SHP77 treated with DMSO at 0.1 percent for 48 hours (cell line): ENCODE results near the gene SEC14L1.
"Not testable (repeated sequence)": the region's sequence is repeated elsewhere in the genome, so short reads cannot be mapped to it uniquely, and the experiment has no call there.

Experiments
- DNase-seq: peaks from one replicate; lab custom pipeline; 2025; lab: John Stamatoyannopoulos, UW

SEC14L1 gene

DNA sequence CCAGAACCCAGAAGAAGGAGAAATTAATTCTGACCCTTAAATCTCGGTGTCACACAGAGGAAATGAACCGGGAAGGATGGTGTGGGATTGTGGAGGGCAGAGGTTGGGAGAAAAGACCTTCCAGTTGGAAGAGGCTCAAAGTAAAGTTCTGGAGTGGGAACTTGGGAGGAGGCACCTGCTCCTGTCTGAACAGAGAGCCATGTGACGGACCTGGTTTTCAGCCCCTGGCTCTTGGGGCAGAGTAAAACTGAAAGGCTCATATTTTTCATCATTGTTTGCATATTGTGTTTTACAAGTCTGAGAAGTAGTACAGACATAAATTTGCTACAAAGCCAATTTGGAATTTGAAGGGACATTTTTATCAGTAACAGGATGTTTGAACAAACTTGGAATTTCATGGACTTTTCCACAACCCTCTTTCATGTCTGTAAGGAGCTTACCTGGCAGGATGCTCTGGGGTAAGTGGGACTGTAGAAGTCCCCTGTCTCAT, 24.4 kb upstream of the SEC14L1 start:
- no peak for DNase-seq

DNA sequence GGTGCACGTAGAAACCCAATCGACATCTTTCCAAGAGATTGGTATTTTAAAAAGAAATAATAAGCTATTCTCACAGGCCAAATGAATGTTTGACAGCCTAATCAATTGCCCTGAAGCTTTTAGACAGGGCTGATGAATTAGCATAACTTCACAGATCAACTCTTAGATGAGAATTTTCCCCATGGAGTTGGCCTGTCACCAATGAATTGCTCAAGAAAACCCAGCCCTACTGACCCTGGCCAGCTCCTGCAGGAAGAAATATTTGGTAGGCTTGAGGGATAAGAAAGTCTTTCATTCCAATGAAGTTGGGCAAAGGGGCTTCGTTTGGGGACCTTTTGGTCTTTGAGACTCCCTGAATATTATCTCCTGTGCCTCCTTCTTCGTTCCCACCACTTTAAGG, 23.4 kb upstream of the SEC14L1 start:
- DNase-seq: no peak

DNA sequence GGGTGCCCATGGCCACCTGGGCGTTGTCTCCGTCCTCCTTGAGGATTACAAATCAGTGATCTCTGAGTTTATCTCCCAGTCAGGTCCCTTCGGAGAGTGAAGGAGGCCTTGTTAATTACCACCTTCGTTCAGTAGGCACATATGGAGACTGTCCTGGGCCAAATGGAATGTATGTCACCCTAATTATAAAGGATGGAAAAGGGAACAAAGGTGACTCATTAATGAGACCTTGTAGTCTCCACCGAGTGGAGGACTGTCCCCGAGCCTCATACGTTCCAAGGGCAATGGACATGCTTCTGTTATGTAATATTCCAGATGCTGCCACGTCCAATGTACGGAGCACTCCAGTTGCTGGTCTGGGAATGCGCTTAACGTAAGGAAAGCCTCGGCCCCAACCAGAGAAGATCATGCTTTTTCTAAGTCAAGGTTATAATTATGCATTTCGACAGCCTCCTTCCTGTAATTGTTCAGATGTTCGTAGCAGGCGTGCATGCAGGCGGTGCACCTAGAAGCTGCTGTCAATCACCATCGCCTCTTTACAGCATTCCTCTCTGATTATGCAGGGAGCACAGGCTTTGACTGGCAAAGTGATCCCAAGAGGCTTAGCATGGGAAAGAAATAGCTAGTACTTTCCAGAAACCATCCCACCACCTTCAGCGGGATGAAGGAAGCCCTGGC, 22.4 kb upstream of the SEC14L1 start:
- no peak for DNase-seq

DNA sequence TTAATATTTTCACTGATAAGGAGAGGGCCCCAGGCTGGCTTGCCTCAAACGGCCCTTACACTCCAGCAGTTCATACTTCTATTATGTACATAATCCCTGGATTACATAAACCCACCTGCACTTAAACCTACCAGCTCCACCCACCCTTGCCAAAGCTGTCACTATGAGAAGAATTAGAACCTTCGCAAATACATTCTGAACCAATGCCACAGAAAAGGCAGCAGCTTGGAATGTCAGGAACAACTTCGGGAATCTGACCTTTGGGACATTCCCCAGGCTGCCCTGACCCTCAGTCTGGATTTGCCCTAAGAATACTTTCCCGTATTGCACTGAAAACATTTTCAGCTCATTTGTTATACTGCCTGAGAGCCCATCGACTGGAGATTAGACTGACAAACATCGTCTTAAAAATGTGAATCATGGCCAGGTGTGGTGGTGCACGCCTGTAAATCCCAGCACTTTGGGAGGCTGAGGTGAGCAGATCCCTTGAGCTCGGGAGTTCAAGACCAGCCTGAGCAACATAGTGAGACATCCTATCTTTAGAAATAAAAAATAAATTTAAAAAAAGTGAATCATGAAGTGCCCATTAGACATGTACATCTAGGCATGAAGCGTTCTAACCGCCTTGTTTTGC, 21.0 kb upstream of the SEC14L1 start:
- DNase-seq: peak; percentile 56

DNA sequence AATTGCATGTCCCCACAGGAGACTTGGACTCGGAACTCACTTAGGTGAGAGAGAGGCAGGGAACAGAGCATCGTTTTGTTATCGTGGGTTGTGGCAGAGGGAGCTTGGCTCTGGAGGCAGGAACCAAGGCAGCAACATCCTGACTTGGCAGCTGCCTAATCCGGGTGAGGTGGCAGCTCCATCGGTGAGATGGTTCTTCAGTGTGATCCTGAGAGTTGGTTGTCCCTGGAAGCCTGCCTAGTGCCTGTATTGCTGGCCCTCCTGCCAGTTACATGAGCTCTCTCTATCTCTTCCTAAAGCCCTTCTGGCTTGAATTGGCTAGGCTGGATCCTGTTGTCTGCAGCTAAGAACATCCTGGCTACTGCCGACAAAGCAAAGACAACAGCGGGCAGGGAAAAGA, 19.9 kb upstream of the SEC14L1 start:
- no peak for DNase-seq

DNA sequence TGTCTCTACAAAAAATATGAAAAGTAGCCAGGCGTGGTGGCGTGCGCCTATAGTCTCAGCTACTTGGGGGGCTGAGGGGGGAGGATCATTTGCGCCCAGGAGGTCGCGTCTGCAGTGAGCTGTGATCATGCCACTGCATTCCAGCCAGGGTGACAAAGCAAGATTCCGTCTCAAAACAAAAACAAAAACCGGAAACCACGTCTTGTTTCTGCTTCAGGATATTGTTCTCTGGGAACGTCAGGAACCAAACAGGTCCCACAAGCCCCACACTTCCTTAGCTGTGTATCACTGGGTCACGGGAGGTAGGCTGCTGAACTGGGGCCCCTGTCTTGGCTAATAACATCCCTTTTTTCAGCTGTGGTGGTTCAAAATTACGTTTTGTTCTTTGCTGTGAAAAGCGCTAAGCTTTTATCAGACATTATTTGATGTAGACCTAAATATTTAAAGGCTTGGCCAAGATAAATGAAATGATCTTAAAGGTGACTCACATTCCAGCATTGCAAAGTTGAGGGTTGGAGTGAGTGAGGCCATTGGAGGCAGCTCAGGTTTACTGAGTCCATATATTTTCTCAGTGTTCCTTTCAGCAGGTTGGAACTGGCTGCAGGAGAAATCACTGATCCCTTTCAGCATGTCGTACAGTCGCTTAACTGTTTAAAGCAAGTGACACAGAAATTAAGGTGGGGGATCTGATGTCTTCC, 16.4 kb upstream of the SEC14L1 start:
- no peak for DNase-seq

DNA sequence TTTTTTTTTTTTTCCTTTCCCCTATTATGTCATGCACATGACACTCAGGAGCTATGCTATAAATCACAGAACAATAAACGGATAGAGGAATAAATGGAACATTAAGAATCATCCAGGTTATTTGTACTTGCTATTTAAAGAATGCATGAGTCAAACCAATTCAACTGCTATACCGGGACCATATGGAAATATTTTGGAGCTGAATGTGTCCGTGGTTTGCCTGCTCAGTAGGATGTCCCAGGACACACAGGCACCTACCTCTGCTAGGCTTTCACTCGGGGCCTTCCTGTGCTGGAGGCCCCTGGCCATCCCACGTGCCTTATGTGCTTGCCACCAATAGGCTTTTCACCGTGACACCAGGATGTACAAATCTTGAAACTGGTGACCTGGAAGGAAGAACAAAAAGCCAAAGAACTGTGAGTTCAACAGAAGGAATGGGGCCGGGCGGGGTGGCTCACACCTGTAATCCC, 15.3 kb upstream of the SEC14L1 start:
- peak; percentile 50 for DNase-seq

DNA sequence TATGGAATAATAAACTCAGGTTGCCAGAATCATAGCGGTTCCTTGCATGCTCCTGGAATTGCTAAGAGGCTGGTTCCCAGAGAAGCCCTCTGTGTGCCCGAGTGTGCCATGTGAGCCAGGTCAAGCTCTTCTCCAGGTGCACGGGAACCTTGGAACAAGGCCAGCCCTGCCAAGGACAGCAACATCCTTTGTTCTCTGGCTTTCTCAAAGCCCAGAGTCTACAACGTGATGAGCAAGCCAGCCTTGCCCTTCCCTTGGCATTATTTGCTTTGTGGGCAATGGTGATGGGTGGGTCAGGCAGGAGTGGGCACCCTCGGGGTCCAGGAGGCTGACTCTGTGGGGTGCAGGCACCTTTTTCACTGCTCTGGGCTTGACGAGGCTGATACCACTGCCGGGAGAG, 14.2 kb upstream of the SEC14L1 start:
- peak; percentile 79 for DNase-seq

DNA sequence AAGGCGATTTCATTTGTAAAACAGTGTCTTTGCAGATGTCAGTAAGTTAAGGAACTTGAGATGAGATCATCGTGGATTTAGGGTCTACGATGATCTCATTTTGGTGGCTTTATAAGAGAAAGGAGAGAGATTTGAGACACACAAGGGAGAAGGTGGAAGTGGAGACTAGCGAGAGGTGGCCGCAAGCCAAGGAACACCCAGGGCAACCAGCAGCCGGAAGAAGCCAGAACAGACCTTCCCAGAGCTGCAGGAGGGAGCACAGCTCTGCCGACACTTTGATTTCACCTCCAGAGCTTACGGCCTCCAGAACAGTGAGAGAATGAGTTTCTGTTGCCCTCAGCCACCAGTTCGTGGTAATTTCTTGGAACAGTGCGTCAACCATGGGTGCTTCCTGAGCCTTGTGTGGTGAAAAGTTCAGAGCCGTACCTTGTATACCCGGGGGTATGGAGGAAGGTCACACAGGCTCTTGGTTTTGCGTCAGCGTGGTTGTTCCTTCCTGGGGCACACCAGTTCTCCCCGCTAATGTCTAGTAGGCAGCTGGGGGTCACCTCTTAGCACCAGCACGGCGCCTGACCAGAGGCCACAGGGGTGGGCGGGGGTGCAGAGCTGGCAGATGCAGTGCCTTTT, 12.9 kb upstream of the SEC14L1 start:
- DNase-seq: no peak

DNA sequence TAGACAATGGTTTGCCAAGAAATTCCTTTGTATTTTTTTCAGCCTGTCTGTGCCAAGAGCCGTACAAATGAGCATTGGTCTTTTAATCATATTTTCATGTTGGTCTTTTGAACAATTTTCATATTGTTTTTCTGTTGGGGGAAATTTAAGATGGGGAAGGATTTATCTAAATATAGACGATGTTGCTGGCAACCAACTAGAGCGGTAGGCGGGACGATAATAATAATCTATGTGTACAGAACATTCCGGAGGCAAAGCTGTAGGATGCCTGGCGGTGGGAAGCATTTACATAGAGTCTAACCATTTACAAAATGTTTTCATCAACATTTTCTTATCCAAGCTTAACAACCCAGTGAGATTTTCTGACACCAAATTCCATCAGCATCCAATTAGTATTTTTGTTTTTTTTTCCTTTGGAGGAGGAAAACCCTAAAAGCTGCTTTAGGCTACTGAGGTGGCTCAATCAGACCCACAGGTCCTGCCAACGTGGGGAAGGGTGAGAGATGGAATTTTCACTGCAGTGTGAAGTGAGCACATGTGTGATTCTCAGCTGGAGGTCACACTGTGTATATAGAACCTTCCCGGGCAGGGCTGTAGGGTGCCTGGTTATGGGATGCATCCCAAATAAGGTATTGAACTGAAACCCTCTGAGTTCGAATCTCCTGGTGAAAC, 11.7 kb upstream of the SEC14L1 start:
- DNase-seq: no peak

DNA sequence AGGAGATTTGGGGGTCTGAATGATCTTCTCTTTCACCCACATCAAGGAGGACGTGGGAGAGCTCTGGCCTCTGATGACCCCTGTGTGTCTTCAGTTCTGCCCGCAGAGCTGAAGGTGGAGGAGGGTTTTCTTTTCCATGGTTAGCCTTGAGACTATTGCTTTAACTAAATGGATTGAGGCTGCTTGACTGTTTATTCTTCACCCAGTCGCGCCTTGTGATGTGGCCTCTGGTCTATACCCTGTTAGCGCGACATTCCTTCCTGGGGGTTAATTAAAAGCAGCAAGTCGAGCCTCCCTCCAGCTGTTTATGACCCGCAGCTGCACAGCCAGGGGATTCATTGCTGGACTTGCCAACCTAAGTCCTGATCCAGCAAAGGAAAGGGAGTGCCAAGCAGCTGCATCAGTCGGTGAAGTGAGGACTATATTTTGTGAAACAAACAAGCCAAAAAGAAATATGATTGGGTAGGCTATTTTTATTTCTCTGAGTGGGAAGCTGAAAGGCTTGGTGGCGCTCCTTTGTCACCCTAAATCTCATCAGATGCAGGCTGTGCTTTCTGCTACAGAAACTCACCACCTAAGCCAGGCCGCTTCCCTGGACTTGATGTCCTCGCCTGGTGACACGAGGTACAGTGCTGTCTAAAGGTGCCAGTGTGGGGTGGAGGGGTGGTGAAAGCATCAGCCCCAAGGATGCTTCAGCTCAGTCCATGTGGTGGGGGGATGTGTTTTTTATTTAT, 11.0 kb upstream of the SEC14L1 start:
- DNase-seq: peak; percentile 25

DNA sequence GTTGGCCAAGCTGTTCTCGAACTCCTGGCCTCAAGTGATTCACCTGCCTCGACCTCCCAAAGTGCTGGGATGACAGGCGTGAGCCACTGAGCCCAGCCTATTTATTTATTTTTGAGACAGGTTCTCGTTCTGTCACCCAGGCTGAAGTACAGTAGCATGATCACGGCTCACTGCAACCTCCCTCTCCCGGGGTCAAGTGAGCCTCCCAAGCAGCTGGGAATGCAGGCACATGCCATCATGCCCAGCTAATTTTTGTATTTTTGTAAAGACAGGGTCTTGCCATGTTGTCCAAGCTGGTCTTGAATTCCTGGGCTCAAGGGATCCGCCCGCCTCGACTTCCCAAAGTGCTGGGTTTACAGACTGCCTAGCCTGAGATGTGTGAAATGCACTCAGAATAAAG, 10.2 kb upstream of the SEC14L1 start:
- no peak for DNase-seq

DNA sequence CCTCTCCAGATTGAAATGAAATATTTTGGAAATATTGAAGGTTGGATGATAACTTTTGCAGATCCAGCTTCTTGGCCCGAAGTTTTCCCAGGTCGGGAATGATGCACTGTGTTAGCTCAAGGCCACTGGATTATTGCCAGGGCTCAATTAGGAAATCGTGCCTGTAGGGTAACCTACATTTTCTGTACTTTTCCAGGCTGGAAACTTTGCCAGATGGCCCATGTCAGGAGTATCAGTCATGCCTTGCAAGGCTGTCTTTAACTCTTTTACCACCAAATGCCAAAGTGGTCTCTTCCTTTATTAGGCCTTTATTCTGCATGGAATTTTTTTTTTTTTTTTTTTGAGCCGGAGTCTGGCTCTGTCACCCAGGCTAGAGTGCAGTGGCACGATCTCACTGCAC, 8.9 kb upstream of the SEC14L1 start:
- DNase-seq: no peak

DNA sequence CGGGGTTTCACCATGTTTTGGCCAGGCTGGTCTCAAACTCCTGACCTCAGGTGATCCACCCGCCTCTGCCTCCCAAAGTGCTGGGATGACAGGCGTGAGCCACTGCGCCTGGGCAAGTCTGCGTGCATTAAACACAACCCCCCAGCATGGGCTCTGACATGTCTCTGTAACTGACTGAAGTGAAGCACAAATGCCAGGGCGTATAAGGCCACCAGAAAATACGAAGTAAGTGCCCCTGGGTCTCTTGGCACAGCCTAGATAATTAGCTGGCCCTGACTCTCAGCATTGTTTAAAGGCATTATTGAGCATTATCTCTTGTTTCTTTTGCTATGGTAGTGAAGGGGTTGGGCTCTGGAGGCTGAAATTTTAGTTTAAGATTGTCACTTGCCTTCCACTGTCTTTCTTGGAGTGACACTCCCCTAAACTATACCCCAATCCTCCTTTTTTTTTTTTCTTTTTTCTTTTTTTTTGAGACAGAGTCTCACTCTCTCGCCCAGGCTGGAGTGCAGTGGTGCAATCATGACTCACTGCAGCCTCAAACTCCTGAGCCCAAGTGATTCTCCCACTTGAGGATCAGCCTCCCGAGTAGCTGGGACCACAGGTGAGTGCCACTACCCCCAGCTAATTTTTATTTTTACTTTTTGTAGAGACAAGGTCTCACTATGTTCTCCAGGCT, 8.2 kb upstream of the SEC14L1 start:
- DNase-seq: no peak

DNA sequence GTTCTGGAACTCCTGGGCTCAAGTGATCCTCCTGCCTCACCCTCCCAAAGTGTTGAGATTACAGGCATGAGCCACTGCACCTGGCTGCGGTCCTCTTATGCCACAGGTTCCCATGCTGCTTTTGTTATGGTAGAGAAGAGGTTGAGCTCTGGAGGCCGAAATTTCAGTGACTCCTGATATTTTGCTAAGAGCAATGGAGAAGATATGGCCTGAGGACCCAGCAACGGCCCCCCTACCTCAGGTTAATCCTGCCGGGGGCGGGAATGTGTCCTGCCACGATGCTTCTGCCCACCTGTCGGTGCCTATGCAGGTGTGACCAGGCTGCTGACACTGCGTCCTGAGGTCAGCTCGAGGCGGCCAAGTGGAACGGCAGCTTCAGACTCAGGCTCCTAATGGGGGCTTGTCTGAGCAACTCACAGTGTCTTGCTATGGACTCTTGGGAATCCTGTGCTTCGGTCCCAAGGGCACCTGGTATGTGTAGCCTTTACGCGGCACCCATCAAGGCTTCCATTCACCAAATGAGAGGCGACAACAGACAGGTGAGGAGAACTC, 7.6 kb upstream of the SEC14L1 start:
- DNase-seq: no peak

DNA sequence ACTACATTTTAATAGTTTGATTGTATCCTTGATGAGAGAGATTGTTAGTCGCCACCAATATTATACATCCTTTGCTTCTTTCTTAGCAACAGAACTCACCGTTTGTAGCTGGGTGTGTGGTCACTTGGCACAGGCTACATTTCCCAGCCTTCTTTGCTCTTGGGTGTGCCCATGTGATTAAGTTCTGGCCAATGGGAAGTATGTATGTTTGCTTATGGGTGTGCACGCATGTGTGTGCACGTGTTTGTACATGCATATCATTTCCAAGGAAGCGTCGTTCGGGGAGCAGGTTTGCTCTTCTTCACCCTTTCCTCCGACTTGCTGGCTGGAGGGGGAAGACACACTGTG, 4.4 kb upstream of the SEC14L1 start:
- DNase-seq: no peak

DNA sequence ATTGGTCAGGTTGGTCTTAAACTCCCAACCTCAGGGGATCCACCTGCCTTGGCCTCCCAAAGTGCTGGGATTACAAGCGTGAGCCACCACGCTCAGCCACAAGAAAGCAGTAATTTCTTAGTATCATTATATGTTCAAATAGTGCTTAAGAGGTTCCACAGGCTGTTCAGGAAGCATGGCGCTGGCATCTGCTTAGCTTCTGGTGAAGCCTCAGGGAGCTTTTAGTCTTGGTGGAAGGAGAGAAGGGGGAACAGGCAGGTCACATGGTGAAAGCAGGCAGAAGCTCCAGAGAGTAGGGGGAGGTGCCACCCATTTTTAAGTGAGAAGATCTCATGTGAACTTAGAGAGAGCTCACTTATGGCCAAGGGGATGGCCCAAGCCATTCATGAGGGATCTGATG, 3.7 kb upstream of the SEC14L1 start:
- DNase-seq: no peak

DNA sequence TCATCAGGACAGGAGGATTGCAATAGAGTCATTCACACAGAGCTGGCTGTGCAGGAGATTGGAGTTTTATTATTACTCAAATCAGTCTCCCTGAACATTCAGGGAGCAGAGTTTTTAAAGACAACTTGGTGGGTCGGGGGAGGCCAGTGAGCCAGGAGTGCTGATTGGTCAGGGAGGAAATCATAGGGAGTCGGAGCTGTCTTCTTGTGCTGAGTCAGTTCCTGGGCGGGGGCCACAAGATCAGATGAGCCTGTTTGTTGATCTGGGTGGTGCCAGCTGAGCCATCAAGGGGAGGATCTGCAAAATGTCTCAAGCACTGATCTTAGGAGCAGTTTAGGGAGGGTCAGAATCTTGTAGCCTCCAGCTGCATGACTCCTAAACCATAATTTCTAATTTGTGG, 2.9 kb upstream of the SEC14L1 start:
- not testable (repeated sequence) for DNase-seq

DNA sequence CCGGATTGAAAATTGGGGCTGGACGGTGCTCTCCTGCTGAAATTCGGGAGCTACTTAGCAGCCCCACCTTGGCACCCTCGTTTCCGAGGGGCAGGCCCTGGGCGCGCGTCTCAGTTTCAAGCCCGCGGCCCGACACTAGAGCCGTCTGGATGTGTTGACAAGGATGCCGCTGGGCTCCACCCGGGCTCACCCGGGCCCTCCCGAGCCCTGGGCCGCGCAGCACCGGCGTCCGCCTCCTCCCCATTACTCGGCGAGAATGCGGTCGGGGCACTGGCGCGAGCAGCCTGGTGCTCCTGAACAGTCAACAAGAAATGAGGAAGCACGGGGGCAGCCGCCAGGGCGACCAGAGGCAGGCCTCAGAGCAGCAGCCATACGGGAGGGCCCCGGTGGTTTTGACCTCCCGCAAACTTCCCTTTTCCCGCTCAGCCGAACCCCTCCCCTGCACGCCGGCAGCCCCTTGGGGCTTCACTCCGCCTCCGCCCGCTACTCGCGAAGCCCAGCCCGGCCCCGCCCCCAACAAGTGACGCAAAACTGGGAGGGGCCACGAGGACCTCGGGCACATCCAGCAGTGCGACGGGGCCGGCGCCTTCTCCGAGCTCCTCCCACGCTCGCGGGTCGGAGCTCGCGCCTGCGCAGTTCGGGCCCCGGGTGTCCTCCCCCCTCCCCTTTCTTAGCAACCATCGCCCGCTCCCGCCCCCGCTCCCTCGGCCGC, 447 bp upstream of the SEC14L1 start:
- DNase-seq: peak; percentile 96

DNA sequence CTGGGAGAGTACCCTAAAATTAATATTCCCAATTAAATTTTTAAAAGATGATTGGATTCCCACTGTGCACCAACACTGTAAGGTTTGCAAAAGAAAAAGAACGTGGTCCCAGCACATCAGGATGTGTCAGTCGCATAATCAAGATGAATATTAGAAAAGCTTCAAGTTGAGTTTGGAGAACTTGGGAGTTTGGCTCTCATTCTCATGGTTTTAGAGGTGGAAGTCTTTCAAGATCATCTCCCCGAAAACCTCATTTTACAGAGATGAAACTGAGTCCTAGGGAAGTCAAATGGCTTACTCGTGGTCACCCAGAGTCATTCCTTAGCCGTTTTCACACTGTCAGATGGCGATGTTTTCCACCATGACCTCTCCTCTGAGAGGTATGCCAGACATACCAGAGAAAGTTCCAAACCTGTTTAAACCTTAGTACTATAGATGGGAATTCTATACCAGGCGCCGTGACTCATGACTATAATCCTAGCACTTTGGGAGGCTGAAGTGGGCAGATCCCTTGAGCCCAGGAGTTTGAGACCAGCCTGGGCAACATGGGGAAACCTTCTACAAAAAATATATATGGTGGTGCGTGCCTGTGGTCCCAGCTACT, 1.2 kb downstream of the SEC14L1 start:
- no peak for DNase-seq
